Activated naive CD8-positive, alpha-beta T cell treated with anti-CD3 and anti-CD28 coated beads for 36 hours (primary cell): ENCODE results near the gene PLAC9. TPM values are rescaled to one million over a fixed set of nuclear protein-coding genes. Genes with fewer than 3 reads are reported as not detected.
A peak's percentile ranks its signal among the peaks of the same experiment; 100 is the strongest.

ENCODE experiments used
- DNase-seq: peaks from one replicate; pipeline ENCODE4 v3.0.0; 2021
- H3K27ac Mint-ChIP-seq: one replicate; pipeline ENCODE4 v1.8.0; 2022; ENCODE audit warnings: mild to moderate bottlenecking, moderate library complexity, mixed read lengths
- H3K27me3 Mint-ChIP-seq: one replicate; pipeline ENCODE4 v1.8.0; 2022; ENCODE audit warnings: mild to moderate bottlenecking, mixed read lengths
- H3K36me3 Mint-ChIP-seq: one replicate; pipeline ENCODE4 v1.8.0; 2021; ENCODE audit warnings: mild to moderate bottlenecking, mixed read lengths
- H3K4me1 Mint-ChIP-seq: one replicate; pipeline ENCODE4 v1.8.0; 2021; ENCODE audit warnings: mixed read lengths
- H3K4me3 Mint-ChIP-seq: one replicate; pipeline ENCODE4 v1.8.0; 2022; ENCODE audit warnings: mild to moderate bottlenecking, moderate library complexity, mixed read lengths
- H3K9me3 Mint-ChIP-seq: one replicate; pipeline ENCODE4 v1.8.0; 2022; ENCODE audit warnings: mixed read lengths
- total RNA-seq, 2 experiments: library from RNA; stranded (reverse); gene quantifications; one replicate each; pipeline ENCODE4 v1.2.3, GENCODE V29; 2021

The PLAC9 gene
- total RNA-seq, 2 experiments from 2014 or later = not detected

DNA sequence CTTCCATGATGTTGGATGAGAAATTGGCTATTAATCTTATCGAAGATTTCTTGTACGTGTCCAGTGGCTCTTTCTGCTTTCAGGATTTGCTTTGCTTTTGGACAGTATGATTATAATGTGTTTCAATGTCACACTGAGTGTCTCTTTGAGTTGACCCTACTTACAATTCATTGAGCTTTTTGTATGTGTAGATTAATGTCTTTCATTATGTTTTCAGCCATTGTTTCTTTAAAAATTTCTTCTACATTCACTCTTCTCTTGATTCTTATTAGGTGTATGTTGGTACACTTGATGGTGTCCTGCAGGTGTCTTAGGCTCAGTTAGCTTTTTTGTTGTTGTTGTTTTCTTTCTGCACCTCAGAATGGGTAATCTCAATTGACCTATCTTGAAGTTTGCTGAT lies 16.6 kb downstream of the PLAC9 start:
- peaks cover 57% of the 10 kb centered on the region for H3K36me3 Mint-ChIP-seq
- DNase-seq = no peak
- H3K4me1 Mint-ChIP-seq = peaks cover 15% of the 10 kb centered on the region
- H3K27ac Mint-ChIP-seq = no peak overlapping the region
- no peak overlapping the region for H3K4me3 Mint-ChIP-seq
- no peaks in the 10 kb centered on the region for H3K27me3 Mint-ChIP-seq
- peaks cover 14% of the 10 kb centered on the region for H3K9me3 Mint-ChIP-seq

DNA sequence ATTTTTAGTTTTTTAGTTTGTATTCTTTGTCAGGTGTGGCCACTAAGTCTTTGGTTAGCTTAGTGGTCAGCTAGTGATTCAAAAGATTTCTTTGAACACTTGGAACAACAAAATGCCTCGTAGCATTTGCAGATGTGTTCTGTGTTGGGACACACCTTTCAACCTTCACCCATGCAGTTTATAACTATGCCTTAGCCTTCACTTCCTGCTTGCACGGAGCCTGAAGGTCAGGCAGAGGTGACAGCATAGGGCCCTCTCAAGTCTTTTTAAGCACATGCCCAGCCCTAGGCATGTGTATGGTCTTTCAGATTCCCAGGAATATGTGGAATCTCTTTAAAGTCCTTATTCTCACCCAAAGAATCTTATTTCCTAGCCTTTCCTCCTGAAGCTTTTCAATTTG lies 17.6 kb downstream of the PLAC9 start:
- Mint-ChIP-seq H3K4me1 (peaks cover 8% of the 10 kb centered on the region), H3K27ac (no peak overlapping the region)

DNA sequence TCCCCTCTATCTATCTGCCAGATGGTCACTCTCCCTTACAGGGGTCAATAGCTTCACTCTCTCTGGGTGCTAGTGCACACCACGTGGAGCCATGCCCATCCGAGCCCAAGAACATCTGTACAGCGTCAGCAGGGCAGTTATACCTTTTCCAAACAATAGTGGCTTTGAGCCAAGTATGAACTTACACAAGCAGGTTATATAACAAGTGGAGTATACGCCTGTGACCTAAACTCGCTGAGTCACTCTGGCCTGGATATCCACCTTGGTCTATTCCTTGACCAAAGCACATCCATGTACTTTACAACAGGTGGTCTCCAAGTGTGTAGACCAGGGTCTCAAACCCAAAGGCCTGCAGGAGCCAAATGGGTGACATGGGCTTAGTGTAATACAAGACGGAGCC lies 20.3 kb downstream of the PLAC9 start:
- Mint-ChIP-seq H3K4me3 (no peak overlapping the region), H3K9me3 (peaks cover 14% of the 10 kb centered on the region), H3K36me3 (peaks cover 66% of the 10 kb centered on the region), H3K4me1 (peaks cover 4% of the 10 kb centered on the region), H3K27me3 (no peaks in the 10 kb centered on the region), H3K27ac (peak overlapping the region; percentile 30)
- DNase-seq = no peak

More for the DNA sequence above, 17.6 kb downstream of the PLAC9 start:
- Mint-ChIP-seq H3K27me3 (no peaks in the 10 kb centered on the region), H3K9me3 (peaks cover 14% of the 10 kb centered on the region), H3K4me3 (no peak overlapping the region), H3K36me3 (peaks cover 62% of the 10 kb centered on the region)
- no peak for DNase-seq

DNA sequence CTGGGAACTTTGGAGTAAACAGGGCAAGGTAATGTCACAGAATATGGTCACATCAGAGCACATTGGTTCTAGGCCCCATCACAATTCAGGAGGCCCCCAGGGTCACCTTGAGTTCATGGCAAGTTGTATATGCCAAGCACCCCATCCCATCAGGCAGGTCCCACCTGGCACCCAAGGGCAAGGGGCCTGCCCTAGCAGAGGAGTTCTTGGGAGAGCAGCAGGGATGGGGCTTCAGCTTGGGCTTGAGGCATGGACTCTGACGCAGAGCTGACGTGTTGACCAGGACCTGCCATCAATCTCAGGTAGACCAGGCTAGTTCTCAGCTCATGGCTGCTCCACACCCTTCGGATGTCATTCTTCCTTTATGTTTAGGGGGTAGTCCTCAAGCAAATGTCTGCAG lies 20.9 kb downstream of the PLAC9 start:
- Mint-ChIP-seq H3K4me1 (peaks cover 6% of the 10 kb centered on the region), H3K27me3 (no peaks in the 10 kb centered on the region), H3K27ac (no peak overlapping the region), H3K9me3 (peaks cover 14% of the 10 kb centered on the region), H3K4me3 (no peak overlapping the region), H3K36me3 (peaks cover 62% of the 10 kb centered on the region)
- DNase-seq = no peak

DNA sequence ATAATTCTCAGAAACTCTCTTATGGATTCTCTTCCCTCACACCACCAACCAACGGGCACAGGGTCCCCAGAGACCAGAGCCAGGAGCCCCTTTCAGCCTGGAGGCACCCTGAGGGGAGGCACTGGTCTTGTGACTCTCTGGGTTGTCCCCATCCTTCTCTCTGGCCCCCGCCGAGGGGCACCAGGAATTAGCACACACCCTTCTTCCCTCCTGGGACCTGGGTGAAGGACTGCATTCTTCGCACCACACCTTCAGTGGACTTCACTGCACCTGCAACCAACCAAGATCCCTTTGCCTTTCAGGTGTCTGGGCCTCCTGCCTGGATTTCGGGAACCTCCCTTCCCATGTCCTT lies 22.1 kb downstream of the PLAC9 start:
- H3K27ac Mint-ChIP-seq = no peak overlapping the region
- peaks cover 18% of the 10 kb centered on the region for H3K4me1 Mint-ChIP-seq
- no peaks in the 10 kb centered on the region for H3K27me3 Mint-ChIP-seq

DNA sequence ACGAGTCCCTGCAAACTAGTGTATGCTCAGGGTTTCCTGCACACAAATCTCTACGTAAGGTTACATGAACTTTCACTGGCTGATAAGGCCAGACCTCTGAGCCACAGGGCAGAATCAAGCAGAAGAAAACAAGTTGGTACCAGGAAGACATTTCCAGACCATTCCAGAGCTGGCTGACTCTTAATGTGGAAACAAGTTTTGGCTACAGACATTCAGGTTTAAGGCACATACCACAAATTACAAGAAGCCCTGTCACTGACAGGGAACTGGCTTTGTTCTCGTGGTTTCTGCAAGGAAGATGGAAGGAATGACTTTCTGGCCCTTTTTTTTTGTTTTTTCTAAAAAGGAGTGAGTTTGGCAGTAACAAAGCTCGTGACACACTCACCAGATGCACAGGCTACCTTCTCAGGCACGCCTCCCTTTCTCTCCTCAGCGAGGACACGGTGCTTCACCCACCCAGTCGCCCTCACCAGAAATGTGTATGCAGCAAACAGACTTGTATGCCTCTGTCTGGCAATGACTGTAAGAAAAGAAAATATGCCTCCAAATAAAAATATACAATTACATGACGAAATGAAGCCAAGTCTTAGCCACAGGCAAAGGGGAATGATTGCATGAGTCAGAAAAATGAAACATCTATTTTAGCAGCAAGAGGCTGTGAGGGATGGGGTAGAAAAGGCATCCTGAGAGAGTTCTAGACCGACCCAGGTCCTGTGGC lies 22.6 kb downstream of the PLAC9 start:
- H3K36me3 Mint-ChIP-seq = peaks cover 55% of the 10 kb centered on the region

More for the DNA sequence above, 22.1 kb downstream of the PLAC9 start:
- H3K4me3 Mint-ChIP-seq = no peak overlapping the region
- peaks cover 55% of the 10 kb centered on the region for H3K36me3 Mint-ChIP-seq
- DNase-seq = no peak
- peaks cover 6% of the 10 kb centered on the region for H3K9me3 Mint-ChIP-seq

DNA sequence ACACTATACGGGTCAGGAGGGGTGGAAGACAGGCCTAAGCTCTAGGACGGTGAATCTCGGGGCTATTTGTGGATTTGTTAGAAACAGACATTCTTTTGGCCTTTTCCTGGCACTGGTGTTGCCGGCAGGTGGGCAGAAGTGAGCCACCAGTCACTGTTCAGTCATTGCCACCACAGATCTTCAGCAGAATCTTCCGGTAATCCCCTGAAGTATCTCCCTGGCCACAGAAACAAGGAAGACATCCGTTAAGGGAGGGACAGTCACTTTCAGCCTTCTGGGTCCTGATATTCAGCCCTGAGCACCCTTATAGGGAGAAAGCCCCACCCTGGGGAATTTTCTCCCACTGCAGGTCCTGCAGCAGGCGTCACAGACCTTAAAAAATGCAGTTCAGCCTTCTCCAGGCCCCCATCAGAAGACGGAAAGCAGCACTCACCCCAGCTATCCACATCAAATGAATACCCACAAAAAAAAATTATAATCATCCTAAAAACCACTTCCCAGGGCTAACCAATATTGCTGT lies 23.2 kb downstream of the PLAC9 start:
- no peak overlapping the region for H3K4me3 Mint-ChIP-seq
- H3K27me3 Mint-ChIP-seq = no peaks in the 10 kb centered on the region
- H3K27ac Mint-ChIP-seq = peak overlapping the region; percentile 27
- DNase-seq = no peak
- H3K36me3 Mint-ChIP-seq = peaks cover 52% of the 10 kb centered on the region
- no peaks in the 10 kb centered on the region for H3K9me3 Mint-ChIP-seq
- peaks cover 20% of the 10 kb centered on the region for H3K4me1 Mint-ChIP-seq

More for the DNA sequence above, 22.6 kb downstream of the PLAC9 start:
- peaks cover 20% of the 10 kb centered on the region for H3K4me1 Mint-ChIP-seq
- no peak overlapping the region for H3K4me3 Mint-ChIP-seq
- DNase-seq = no peak
- no peaks in the 10 kb centered on the region for H3K27me3 Mint-ChIP-seq
- H3K9me3 Mint-ChIP-seq = peaks cover 4% of the 10 kb centered on the region
- peak overlapping the region; percentile 25 for H3K27ac Mint-ChIP-seq

DNA sequence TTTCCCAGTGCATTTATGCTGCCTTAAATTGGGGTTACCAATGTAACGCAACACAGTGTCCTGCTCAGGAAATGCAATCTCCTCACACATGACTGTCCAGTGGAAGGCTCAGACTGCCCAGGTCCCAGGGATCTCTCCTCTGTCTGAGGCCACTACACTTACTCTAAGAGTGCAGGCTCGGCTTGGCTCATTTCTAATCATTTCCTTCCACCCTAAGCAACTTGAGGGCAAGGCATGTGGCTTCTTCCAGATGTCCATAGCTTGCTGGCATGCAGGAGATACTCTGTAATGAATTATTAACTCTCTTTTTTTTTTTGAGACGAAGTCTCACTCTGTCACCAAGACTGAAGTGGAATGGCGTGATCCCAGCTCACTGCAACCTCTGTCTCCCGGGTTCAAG lies 23.7 kb downstream of the PLAC9 start:
- Mint-ChIP-seq H3K36me3 (peaks cover 48% of the 10 kb centered on the region), H3K27me3 (no peaks in the 10 kb centered on the region), H3K27ac (peak overlapping the region; percentile 27), H3K4me1 (peaks cover 20% of the 10 kb centered on the region), H3K9me3 (no peaks in the 10 kb centered on the region), H3K4me3 (no peak overlapping the region)
- DNase-seq = no peak

DNA sequence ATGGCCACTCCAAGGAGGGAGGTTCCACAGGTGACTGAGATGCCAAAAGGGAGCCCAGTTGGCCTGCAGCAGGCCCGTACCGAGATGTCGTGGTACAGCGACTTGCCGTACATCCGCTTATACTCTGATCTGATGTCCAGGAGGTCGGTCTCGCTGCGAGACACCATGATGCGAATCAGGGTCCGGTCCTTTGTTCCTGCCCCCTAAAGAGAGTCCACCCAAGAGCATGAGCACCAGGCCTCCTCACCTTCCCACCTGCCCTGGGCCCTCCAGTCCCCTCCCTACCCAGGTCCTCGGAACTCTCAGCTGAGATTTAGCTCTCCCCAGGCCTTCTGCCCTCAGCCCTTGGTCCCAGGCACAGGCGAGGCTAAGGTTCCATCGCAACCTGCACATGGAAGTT lies 25.0 kb downstream of the PLAC9 start:
- H3K27me3 Mint-ChIP-seq = no peaks in the 10 kb centered on the region
- H3K36me3 Mint-ChIP-seq = peaks cover 43% of the 10 kb centered on the region
- no peak for DNase-seq
- no peak overlapping the region for H3K4me3 Mint-ChIP-seq
- H3K27ac Mint-ChIP-seq = peak overlapping the region; percentile 65
- peaks cover 19% of the 10 kb centered on the region for H3K4me1 Mint-ChIP-seq
- no peaks in the 10 kb centered on the region for H3K9me3 Mint-ChIP-seq

DNA sequence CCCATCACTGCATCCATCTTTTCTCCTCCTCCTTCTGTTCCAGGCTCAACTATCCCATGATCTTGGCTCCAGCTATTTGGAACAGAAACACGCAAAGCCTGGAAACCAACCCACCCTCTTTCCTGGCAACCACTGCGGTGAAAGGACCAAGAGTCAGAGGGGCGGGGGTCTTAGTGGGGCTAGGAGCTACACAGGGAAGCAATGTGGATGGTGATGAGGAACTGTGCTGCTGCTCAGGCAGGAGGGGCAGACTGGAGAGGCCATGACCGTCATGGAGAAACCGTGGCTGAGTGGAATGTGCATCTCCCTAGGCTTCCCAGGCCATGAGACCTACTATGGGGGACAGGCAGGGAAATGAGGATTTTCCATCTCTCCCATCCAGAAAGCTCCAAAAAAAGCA lies 25.6 kb downstream of the PLAC9 start:
- peaks cover 39% of the 10 kb centered on the region for H3K36me3 Mint-ChIP-seq
- DNase-seq = no peak
- H3K4me3 Mint-ChIP-seq = no peak overlapping the region
- H3K9me3 Mint-ChIP-seq = no peaks in the 10 kb centered on the region
- H3K27me3 Mint-ChIP-seq = no peaks in the 10 kb centered on the region
- H3K4me1 Mint-ChIP-seq = peaks cover 19% of the 10 kb centered on the region
- H3K27ac Mint-ChIP-seq = peak overlapping the region; percentile 65

DNA sequence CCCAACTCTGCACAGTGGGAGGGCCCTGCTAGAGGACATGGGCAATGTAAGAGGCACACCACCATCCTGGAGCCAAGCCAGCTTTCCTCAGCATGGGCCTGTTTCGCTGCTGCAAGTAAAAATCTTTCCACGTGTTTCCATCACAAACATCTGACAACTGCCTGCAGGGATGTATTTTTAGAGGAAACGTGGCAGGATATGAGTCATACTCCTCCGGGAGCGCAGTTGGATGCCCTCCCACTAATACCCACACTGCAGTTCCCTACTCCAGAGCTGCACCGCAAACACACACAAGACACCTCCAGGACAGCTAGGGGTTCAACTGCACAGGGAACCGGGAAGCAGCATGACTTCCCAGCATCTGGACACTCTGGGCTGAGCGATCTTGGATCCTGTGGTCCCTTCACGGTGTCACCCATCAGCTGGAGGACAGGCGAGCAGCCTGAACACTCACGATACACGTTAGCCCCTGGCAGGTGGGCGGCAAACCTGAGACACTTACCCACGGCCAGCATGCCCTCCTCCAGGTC lies 26.1 kb downstream of the PLAC9 start:
- Mint-ChIP-seq H3K27me3 (no peaks in the 10 kb centered on the region), H3K4me1 (peaks cover 19% of the 10 kb centered on the region), H3K4me3 (no peak overlapping the region), H3K27ac (peak overlapping the region; percentile 65), H3K36me3 (peaks cover 36% of the 10 kb centered on the region), H3K9me3 (no peaks in the 10 kb centered on the region)
- DNase-seq = no peak

DNA sequence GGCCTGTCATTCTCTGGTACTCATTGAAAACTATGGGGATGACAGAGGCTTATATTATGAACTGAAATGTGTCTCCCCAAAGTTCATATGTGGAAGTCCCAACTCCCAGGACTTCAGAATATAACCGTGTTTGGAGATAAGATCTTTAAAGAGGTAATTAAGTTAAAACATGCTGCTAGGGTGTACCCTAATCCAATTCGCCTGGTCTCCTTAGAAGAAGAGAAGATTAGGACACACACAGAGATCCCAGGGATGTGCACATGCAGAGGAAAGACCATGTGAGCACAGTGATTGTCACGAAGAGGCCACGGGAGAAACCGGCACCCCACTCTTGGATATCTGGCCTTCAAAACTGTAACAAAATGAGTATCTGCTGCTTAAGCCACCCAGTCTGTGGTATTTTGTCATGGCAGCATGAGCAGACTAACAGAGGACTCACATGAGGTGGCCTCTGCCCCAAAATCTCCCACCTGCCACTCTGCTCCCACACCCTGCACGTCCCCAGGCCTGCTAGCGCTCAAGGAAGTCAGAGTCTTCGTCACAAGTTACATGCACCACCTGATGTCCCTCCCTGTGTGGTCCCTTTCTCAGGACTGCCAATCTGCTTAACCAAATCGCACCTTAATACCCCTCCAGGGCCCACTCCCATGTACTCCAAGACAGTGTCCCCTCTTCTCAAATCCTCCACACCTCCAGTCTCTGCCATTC lies 26.8 kb downstream of the PLAC9 start:
- H3K4me3 Mint-ChIP-seq = no peak overlapping the region
- no peaks in the 10 kb centered on the region for H3K27me3 Mint-ChIP-seq
- H3K27ac Mint-ChIP-seq = peak overlapping the region; percentile 65
- H3K4me1 Mint-ChIP-seq = peaks cover 19% of the 10 kb centered on the region
- H3K9me3 Mint-ChIP-seq = no peaks in the 10 kb centered on the region
- no peak for DNase-seq
- peaks cover 34% of the 10 kb centered on the region for H3K36me3 Mint-ChIP-seq

DNA sequence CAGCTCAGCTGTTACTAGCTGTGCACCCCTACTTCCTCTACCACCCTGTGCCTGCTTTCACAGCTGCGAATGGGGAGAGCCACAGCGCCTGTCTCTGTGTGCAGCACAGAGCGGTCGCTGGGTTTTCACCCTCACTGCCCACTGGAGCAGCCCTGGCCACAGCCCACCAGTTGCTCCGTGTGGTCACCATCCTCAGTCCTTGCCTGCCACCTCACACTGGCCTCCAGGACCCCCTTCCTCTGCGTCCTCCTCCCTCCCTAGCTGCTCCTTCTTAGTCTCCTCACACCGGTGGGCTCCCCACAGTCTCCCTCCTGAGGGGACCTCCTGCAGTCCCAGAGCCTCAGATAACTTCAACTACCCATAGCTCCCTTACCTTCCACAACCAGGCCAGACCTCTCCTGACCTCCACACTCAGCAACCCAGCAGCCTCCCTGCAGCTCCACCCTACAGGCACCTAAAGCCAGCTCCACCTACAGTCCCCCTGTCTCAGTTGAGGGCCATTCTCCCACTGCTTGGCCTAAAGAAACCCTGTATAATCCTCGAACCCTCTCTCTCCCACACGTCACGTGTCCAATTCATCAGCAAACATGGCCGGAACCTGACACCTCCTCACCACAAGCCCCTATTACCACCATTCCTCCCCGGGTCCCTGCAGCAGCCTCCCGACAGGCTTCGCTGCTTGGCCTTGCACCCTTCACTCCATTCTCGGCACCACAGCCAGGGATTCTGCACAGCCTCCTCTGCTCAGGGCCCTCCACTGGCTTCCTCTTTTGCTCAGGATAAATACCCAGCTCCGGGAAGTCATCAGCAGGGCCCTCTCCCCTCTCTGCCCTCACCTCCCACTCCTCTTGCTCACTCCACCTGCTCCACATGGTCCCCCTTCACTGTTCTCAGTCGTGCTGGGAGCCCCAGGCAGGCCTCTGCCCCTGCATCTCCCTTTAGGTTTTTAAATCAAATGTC lies 28.1 kb downstream of the PLAC9 start:
- Mint-ChIP-seq H3K27me3 (no peaks in the 10 kb centered on the region), H3K9me3 (no peaks in the 10 kb centered on the region), H3K4me3 (peak overlapping the region; percentile 40), H3K4me1 (peaks cover 19% of the 10 kb centered on the region), H3K27ac (peak overlapping the region; percentile 69), H3K36me3 (peaks cover 29% of the 10 kb centered on the region)
- DNase-seq = no peak

DNA sequence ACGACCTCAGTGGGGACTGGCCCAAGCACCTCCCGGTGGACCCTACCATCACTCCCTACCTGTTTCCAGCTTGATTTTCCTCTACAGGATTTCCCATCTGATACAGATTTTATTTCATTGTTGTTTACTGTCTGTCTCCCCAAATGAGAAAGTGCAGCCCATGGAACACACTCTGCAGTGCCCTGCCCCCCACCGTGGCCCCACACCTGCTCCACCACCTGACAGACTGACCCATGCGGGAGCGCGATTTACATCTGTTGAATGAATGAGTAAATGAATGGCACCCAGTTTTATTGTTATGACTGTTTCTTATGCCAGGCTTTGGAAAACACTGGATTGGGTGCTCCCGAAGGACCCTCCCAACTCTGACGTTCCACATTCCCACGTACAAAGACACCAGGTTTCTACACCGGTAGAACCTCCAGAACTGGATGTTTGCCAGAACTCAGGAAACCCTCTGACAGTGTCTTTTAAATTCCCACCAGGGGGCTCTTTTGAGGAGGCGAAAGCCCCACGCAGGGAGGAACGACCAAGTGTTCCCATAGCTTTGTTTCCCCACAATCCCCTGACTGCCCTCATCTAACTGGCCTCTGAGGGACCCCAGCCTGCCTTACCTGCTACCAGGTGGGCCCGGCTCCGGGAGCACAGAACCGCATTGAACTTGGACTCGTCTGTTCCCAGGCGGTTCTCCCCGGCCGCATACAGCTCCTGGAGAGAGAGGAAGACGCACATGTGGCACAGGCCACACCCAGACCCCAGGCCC lies 29.0 kb downstream of the PLAC9 start:
- H3K27ac Mint-ChIP-seq = peak overlapping the region; percentile 69
- H3K4me1 Mint-ChIP-seq = peaks cover 24% of the 10 kb centered on the region
- no peaks in the 10 kb centered on the region for H3K27me3 Mint-ChIP-seq
- no peaks in the 10 kb centered on the region for H3K9me3 Mint-ChIP-seq
- DNase-seq = no peak
- peaks cover 26% of the 10 kb centered on the region for H3K36me3 Mint-ChIP-seq
- no peak overlapping the region for H3K4me3 Mint-ChIP-seq
